Left cardiac atrium (tissue), 4 donors: ENCODE measurements around the gene PSD4. TPM values are rescaled to one million over a fixed set of nuclear protein-coding genes. Genes with fewer than 3 reads are reported as not detected.
A peak's percentile ranks its signal among the peaks of the same experiment; 100 is the strongest.

Source experiments
- ATAC-seq, 2 donors: fragments of 200-7000 bp; cut with Tn5 transposase; one replicate each; pipeline ENCODE4 v1.9.1; 2020; ENCODE audit warnings: mild to moderate bottlenecking in 2 of 2, moderate library complexity in 2 of 2
- DNase-seq: peaks from one replicate; pipeline ENCODE4 v3.0.0-alpha.2; 2020
- intact Hi-C, 2 donors: fragments of 100-400 bp; cut with DNase I; formaldehyde crosslinking; loops; one replicate each; pipeline versions ENCODE4 v1.14.1 to v1.15.1; 2022 to 2023
- total RNA-seq, 2 donors: library from RNA; stranded (reverse); fragmentation: NEBNext Ultra II Directional; extraction: Animal tissue kit (Norgen Biotek cat#: 25700); gene quantifications; one replicate each; pipeline ENCODE4 v1.2.1, GENCODE V29; 2021
- donor health status: DM: no; HTN: yes; CAD: no.
- donor health status: DM: no; HTN: yes; CAD: no; lungs with severe emphysema.
- donor health status: DM: yes; HTN: yes; CAD: no.
- donor health status: Dilated cardiomyopathy.

Gene PSD4
- total RNA-seq, 2 donors from 2014 or later, result 4.1 to 4.4 TPM

DNA sequence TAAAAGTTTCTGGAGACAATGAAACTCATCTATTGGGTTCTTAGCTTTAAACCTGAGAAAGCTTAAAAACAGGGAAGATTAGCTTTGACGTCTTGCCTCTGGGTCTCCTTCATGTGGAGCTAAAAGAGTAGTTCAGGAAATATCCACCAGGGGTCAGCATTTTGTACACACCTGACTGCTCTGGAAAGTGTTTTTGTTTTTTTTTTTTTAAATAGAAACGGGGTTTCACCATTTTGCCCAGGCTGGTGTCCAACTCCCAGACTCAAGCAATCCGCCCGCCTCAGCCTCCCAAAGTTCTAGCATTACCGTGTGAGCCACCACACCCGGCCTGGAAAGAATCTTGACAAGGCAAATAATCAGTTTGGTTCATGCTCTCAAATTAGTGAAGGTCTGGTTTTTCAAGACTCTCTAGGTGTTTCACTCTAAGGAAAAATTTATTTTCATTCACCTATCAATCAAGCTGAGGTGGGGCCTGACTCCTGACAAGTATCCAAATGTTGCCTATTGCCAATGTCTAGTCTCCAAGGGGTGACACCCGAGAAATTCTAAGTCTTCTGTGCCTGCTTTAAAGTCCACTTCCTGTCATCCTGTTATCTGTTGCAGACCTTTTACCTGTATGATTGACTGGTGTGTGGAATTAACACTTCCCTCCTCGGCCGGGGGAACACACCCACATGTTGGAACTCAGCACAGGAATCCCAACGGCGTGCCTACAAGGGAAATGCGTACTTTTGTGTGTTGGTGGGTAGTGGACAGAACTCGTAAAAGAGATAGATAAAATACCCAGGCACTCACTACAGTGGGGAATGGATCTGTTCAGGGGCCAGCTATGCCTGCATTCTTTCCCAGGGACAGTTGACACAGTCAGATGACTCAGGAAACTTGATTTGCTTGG lies 35.1 kb upstream of the PSD4 start:
- intact Hi-C loops, result loop anchor here (2.0 to 5.0 kb wide), 5 partner anchors 59 to 234 kb away; no protein-coding TSS in a partner anchor
- ATAC-seq (peak; percentile 79 to 80), DNase-seq (no peak)

DNA sequence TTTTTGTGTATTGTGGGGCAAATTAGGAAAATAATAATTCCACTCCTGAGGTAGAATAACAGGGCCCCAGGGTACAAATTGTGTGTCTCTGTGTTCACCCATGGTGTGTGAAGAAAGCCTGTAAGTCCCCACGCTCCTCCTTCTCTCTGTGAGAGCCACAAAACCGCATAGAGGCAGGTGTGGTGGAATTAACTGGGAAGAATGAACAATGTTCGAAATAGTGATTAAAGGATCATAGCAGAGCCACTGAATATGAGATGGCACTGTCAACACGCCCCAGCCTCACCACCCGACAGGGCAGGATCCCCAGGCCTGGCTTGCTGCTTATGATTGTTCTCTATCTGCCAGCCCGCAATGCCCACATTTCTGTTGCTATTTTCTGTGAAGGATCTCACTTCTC lies 32.3 kb upstream of the PSD4 start:
- DNase-seq, result no peak
- ATAC-seq, result no peak
- intact Hi-C loops, result no loop called here

DNA sequence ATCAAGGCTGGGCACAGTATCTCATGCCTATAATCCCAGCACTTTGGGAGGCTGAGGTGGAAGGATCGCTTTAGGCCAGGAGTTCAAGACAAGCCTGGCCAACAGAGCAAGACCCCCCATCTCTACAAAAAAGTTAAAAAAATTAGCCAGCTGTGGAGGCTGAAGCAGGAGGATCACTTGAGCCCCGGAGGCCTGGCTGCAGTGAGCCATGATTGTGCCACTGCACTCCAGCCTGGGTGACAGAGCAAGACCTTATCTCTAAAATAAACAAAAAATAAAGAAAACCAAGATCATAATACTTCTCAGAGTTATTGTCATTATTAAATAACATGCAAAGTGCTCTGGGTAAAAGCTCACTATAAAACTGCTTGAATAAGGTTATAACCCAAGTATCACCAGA lies 31.5 kb upstream of the PSD4 start:
- DNase-seq, result no peak
- ATAC-seq, result no peak
- intact Hi-C loops, result no loop called here

DNA sequence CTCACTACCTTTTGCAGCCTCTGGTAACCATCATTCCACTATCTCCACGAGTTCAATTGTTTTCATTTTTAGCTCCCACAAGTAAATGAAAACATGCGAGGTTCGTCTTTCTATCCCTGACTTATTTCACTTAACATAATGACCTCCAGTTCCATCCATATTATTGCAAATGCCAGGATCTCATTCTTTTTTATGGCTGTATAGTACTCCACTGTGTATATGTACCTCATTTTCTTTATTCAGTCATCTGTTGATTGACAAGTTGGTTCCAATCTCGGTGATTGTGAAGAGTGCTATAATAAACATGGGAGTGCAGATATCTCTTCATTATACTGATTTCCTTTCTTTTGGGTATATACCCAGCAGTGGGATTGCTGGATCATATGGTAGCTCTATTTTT lies 29.5 kb upstream of the PSD4 start:
- DNase-seq, result no peak
- ATAC-seq, result no peak
- intact Hi-C loops, result no loop called here

DNA sequence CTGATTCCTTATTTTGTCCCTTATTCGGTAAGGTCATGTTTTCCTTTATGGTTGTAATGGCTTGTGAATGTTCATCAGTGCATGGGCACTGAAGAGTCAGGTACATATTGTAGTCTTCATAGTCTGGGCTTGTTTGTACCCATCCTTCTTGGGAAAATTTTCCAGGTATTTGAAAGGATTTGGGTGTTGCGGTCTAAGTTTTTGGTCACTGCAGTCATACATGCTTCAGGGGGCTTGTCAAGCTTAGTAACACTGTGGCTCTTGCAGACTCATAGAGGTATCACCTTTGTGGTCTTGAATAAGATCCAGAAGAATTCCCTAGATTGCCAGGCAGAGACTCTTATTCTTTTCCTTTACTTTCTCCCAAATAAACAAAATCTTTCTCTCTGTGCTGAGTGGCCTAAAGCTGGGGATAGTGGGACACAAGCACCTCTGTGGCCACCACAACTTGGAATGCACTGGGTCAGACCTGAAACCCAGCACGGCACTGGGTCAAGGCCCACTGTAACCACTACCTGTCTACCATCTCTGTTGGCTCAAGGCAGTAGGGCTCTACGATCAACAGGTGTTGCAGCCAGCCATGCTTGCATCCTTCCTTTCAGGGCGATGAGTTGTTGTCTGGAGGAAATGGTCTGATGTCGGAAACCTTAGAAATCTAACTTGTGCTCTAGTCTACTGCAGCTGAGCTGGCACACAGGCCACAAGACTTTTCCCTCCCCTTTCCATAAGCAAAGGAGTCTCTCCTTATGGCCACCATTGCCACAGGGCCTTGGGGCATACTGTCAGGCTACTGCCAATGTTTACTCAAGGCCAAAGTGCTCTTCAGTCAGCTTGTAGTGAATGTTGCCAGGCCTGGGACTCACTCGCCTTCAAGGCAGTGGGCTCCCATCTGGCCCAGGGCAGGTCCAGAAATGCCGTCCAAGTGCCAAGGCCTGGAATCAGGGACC lies 24.9 kb upstream of the PSD4 start:
- DNase-seq (no peak), ATAC-seq (no peak)
- intact Hi-C loops, result no loop called here

DNA sequence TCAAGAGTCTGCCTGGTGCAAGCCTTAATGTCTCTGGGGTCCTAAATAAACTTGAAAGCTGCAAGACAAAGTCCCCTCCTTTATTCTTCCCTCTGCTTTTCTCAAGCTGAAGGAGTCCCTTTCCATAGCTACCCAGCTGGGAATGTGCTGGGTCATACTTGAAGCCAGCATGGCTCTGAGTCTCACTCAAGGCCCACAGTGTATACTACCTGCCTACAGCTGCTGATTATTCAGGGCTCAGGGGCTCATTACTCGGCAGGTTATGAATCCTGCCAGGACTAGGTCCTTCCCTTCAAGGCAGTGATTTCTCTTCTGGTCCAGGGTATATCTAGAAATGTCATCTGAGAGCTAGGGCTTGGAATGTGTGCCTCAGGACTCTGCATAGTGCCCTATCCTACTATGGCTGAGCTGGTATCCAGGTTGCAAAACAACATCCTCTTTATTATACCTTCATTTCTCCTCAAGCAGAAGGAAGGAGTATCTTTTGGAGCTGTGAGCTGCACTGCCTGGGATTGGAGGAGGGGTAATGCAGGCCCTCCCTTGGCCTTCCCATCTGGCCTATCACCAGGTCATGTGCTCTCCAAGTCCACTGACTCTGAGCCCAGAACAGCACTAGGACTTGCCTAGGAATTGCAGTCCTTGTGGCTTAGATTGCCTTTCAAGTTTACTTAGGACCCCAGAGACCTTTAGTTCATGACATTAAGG lies 24.1 kb upstream of the PSD4 start:
- DNase-seq (no peak), ATAC-seq (no peak)
- intact Hi-C loops, result no loop called here

DNA sequence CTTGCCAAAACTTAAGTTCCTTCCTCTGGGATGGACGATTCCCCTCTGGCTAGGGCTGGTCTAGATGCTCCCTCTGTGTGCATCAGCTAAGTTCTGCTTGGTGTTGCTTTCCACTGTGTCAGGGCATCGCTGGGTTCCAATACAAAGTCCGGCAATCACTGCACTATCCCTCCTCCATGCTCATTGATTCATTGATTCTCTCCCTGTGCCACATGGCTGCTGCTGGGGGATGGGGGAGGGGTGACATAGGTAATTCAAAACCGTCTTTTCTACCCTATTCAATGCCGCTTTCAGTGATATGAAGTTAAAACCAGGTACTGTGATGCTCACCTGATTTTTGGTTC lies 23.5 kb upstream of the PSD4 start:
- ATAC-seq (no peak), DNase-seq (no peak)
- intact Hi-C loops, result no loop called here

DNA sequence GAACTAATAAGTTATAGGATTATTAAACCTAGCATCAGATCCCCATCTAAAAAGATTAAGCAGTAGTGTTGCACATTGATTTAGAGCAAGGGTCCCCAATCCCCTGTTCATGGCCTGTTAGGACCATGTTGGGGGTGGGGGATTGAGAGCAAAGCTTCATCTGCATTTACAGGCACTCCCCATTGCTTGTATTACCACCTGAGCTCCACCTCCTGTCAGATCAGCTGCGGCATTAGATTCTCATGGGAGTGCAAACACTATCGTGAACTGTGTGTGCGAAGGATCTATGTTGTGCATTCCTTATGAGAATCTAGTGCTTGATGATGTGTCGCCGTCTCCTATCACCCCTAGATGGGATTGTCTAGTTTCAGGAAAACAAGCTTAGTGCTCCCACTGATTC lies 18.4 kb upstream of the PSD4 start:
- intact Hi-C loops, result no loop called here
- DNase-seq (no peak), ATAC-seq (no peak)

DNA sequence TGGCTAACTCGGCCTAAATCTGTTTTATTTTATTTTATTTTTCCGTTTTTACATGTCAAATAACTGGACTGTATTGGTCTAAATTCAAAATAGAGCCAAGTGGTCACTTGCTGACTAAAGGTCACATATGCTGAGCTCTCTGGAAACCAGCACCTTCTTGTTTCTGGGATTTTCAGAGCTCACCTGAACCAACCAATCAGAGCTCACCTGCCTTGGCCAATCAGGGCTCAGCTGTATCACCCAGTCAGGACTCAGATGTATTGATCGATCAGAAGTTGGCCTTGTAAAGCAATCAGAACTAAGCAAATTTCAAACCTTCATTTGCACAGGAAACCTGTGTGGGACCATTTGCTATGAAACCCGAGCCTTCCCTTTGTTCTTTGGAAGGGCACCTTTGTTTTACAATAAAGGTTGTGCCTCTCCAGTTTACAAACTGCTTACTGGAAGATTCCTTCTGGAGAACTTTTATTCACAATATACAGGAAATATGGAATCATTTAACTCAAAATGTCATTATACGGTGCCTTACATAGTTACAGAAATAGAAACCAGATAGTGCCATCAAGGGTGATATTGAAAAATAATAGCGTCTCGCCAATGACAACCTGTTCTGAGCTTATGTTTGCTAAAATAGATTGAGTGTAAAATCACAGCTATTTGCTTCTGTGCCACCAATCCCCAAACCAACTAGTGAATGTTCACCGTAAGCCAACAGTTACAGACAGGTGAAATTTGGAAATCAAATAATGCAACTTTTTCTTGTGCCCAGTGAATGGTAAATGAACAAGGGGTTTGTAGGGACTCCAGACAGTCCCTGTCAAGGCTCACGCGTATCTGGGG lies 17.3 kb upstream of the PSD4 start:
- DNase-seq, result no peak
- intact Hi-C loops, result no loop called here
- no peak for ATAC-seq

DNA sequence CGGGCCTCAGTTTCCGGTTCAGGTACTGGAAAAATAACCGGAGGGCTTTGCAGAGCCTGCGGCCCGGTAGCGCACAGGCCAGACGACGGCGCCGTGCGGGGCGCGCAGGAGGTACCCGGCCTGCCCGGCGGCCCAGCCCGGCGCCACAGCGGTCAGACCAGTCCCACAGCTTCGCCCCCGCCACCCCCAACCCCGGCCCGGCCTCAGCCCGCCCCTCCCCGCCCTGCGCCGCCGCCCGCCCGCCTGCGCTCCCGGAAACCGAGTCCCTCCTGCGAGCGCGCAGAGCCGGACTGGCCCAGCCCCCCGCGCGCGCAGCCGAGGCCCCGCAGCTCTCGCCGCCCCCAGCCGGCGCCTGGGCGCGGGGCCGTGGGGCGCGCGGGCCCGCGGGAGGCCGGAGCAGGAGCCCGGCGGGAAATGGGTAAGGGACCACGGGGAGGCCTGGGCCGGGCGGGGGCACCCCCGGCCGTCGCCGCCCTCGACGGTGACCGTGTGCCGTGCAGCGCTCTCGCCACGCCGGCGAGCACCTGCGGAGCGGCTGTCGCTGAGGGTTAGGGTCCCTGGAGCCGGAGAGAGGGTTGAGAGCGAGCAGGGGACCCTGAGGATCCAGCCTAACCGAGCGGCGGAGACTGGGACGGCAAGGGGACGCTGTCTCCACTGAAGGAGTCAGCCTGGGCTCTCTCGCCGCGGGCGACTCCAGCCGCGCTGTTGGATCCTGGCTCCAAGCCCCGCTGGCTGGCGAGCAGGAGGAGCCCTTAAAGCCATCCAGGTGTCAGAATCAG lies 16.5 kb upstream of the PSD4 start:
- DNase-seq (peak; percentile 33), ATAC-seq (peak; percentile 68 to 79)
- intact Hi-C loops, result no loop called here

DNA sequence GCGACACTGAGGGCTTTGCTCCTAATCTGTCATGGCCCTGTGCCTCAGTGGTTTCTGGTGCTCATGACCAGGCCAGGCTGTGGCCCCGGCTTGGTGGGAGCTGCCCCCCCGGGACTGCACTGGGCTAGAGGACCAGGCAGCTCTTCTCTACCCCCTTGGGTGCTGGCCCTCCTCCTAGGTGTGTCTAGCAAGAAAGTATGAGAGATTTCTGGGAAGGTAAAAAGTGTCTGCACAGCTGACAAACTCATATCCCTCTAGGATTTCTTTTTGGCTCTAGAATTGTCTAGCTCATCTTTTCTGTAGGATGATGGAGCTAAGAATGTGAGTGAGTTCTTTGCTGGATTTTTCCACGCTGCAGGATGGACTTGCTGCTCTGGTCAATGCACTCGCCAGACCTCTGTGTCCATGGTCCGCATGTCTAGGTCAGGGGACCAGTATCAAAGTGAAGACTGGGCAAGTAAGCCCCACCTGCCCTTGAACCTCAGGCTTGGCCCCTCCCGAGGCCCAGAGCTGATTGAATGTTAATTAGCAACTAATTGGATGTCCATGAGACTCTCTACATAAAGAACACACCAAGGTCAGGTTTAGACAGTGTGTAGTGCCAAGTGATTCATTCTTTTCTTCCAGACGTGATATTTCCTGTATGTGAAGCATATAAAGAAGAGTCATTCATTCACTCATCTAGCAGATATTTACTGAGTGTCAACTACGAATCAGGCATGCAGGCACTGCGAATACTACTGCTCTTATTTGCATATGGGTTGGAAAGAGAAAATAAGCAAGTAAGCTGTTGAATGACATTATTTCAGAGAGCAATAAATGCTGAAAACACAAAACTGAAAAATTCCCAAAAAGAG lies 15.6 kb upstream of the PSD4 start:
- ATAC-seq (peak; percentile 34 to 42), DNase-seq (no peak)
- intact Hi-C loops, result no loop called here

DNA sequence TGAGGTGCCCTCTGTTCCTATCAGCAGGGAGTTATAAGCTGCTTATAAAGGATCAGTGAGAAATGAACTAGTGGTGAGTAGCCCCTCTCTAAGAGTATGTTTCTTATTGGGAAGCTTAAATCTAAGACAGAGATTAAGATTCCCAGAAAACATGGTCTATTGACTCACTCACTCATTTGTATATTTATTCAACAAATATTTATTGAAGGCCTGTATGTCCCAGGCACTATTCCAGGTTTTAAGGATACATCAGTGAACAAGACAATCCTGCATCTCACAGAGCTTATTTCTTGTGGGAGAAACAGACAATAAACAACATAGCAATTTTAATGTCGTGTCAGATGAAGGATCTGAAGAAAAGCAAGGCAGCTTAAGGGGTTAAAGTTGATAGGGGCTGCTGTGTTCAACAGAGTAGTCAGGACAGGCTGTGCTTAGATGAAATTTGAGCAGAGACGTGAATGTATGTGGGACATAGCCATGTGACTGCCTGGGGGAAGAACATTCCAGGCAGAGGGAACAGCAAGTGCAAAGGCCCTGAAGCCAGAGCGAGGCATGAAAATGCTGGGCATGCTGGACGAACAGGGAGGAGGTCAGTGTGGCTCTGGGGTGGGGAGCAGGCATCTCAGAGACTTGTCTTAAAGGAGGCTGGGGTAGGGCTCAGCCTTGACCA lies 14.8 kb upstream of the PSD4 start:
- DNase-seq, result no peak
- ATAC-seq, result no peak
- intact Hi-C loops, result no loop called here

DNA sequence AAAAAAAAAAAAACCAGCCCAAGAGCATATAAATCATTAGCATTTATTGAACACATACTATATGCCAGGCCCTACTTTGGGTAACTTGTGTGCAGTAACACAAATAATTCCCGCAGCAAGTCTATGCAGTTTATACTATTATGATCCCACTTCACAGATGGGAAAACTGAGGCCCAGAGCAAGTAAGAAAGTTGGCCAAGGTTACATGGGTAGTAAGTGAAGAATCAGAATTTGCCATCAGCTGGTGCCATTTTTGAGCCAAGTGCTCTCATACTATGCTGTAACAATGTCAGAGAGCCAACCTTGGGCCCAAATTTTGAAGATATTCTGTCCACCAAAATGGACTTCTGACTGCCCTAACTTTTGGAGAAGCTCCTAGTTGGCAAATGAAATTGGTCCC lies 13.5 kb upstream of the PSD4 start:
- intact Hi-C loops, result no loop called here
- ATAC-seq, result no peak
- DNase-seq, result no peak

DNA sequence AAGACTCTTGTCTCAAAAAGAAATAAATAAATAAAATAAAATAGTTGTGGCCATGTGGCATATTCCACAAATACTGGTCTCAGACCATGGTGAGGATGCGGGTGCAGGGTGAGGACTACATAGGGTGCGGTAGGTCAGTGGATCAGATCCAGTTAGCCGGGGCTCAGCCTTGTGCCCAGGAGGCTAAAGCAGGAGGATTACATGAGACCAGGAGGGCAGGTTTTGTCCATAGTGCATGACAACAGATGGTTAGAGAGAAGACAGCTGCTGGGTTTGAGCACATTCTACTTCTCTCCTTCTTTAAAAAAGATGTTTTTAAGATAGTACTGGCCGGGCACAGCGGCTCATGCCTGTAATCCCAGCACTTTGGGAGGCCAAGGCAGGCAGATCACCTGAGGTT lies 12.8 kb upstream of the PSD4 start:
- intact Hi-C loops, result no loop called here
- no peak for DNase-seq

DNA sequence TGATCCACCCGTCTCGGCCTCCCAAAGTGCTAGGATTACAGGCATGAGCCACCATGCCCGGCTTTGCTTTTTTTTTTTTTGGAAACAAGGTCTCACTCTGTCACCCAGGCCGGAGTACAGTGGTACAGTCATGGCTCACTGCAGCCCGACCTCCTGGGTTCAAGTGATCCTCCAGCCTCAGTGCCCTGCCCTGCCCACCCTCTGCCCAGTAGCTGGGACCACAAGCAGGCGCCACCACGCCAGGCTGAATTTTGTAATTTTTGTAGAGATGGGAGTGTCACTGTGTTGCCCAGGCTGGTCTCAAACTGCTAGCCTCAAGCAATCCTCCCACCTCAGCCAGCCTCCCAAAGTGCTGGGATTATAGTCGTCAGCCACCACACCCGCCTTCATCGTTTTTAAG lies 11.6 kb upstream of the PSD4 start:
- DNase-seq (no peak), ATAC-seq (no peak)
- intact Hi-C loops, result no loop called here

More for the DNA sequence above, 12.8 kb upstream of the PSD4 start:
- no peak for ATAC-seq

DNA sequence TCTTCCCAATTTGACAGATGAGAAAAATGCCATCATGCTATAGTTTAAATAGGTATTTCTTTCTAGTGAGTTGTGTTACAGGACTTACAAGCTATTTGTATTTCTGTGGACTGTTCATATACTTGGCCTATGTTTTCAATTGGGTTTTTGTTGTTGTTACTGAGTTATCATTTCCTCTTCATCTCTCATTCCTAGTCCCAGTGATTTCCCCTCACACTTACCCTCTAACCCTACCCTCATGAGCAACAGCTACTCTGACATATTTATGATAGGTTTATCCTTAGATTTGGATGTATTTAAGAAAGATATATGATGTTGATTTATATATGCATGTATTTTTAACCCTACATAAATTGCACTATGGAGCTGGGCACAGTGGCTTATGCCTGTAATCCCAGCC lies 10.9 kb upstream of the PSD4 start:
- DNase-seq, result no peak
- intact Hi-C loops, result no loop called here
- ATAC-seq, result no peak
